HCT116 (cell line): ENCODE data around the gene ZNF223.

Source experiments
- CTCF ChIP-seq, 3 experiments: fragments of 200-600 bp in 1 of 3; sonication (generic) in 1 of 3; IDR thresholded peaks in 2 of 3; conservative IDR thresholded peaks in 1 of 3; 2 replicates each; pipeline ENCODE4 v1.5.1; 2012 to 2017; ENCODE audit warnings: low read depth in 2 of 3, low read length in 2 of 3, antibody characterized with exemption in 1 of 3, borderline replicate concordance in 1 of 3, control low read depth in 1 of 3, mild to moderate bottlenecking in 1 of 3, mixed read lengths in 1 of 3, mixed run types in 1 of 3, moderate library complexity in 1 of 3; ENCODE audit not compliant: insufficient read depth in 1 of 3
- EZH2 ChIP-seq: fragments of 200-600 bp; sonication (generic); IDR thresholded peaks from 2 replicates; pipeline ENCODE4 v1.6.1; 2017; ENCODE audit warnings: antibody characterized with exemption, mixed run types
- EZH2phosphoT487 ChIP-seq: fragments of 200-600 bp; IDR thresholded peaks from 2 replicates; pipeline ENCODE4 v1.6.1; 2018; ENCODE audit warnings: antibody characterized with exemption, borderline replicate concordance

- TF ChIP-seq EZH2phosphoT487: no peak
- no peak for TF ChIP-seq EZH2
- no peak for TF ChIP-seq CTCF (IDR thresholded peaks at IDR 0.05 in 2 of 3, conservative IDR thresholded peaks at IDR 0.05 in 1 of 3; ENCODE audit: borderline replicate concordance in 1 of 3, insufficient read depth in 1 of 3, low read depth in 2 of 3, low read length in 2 of 3)
Observed at GRCh38 chr19:44024900-44025216, 27.0 kb upstream of the ZNF223 start.
